ENCODE results near the gene BIN1. TPM values are rescaled to one million over a fixed set of nuclear protein-coding genes. Genes with fewer than 3 reads are reported as not detected.

The BIN1 gene
- total RNA-seq, 1 experiment from 2014 or later = 31.8 TPM

GRCh38 chr2:127015106-127015910 is 91.6 kb downstream of the BIN1 start:
- ChIA-PET POLR2A (no interaction called here), RAD21 (ENCODE audit: low non-redundant PET in 1 of 2, low total read pairs in 2 of 2, uncharacterized antibody in 2 of 2, unreplicated experiment in 2 of 2) (no interaction called here), CTCF (no interaction called here)
- TF ChIP-seq RAD21 (IDR thresholded peaks at IDR 0.05; ENCODE audit: low read depth) (no peak), POLR2A (IDR thresholded peaks at IDR 0.05; ENCODE audit: borderline replicate concordance, extremely low read depth, insufficient read depth, insufficient read length) (no peak), ATF3 (IDR thresholded peaks at IDR 0.05) (no peak), EZH2phosphoT487 (IDR thresholded peaks at IDR 0.05; ENCODE audit: borderline replicate concordance) (no peak)
- Histone ChIP-seq H3K9me3 (ENCODE audit: control insufficient read depth in 1 of 2, insufficient read depth in 1 of 2, low read depth in 1 of 2, low read length in 2 of 2) (no peaks in the 10 kb centered on the region), H3K4me3 (replicated peaks in 1 of 2; ENCODE audit: low read depth in 1 of 2, low read length in 2 of 2) (no peak overlapping the region), H3K4me2 (ENCODE audit: low read length) (no peak overlapping the region), H3K79me2 (ENCODE audit: insufficient read depth, low read length) (no peaks in the 10 kb centered on the region), H3K9me2 (ENCODE audit: insufficient read depth) (no peaks in the 10 kb centered on the region), H3K27ac (ENCODE audit: low read depth, low read length) (no peak overlapping the region), H3K4me1 (ENCODE audit: control insufficient read depth in 1 of 2, insufficient read depth in 2 of 2, low read length in 2 of 2) (no peaks in the 10 kb centered on the region), H3K36me3 (ENCODE audit: control insufficient read depth in 1 of 2, insufficient read depth in 2 of 2, low read length in 2 of 2) (no peaks in the 10 kb centered on the region), H2AFZ (ENCODE audit: low read depth, low read length, poor library complexity, severe bottlenecking) (no peak overlapping the region), H3K27me3 (ENCODE audit: insufficient read depth, low read length) (peaks cover 11% of the 10 kb centered on the region; the same call in 1 of the 2 replicates), H3K9ac (ENCODE audit: low read length) (no peak overlapping the region), H4K20me1 (ENCODE audit: insufficient read depth) (no peaks in the 10 kb centered on the region)
- intact Hi-C loops (cut with micrococcal nuclease) = no loop called here
- DNase-seq (ENCODE audit: low read depth, low spot score) (no peak), ATAC-seq (no peak)
- BruUV-seq (replicated peaks) = no TSS peak

- ChIA-PET CTCF (no interaction called here), POLR2A (no interaction called here), RAD21 (ENCODE audit: low non-redundant PET in 1 of 2, low total read pairs in 2 of 2, uncharacterized antibody in 2 of 2, unreplicated experiment in 2 of 2) (no interaction called here)
- no peaks in the 10 kb centered on the region for H3K36me3 ChIP-seq (ENCODE audit: control insufficient read depth in 1 of 2, insufficient read depth in 2 of 2, low read length in 2 of 2)
- H3K27ac ChIP-seq (ENCODE audit: low read depth, low read length) = no peak overlapping the region
- H3K27me3 ChIP-seq (ENCODE audit: insufficient read depth, low read length) = peaks cover 15% of the 10 kb centered on the region; the same call in 1 of the 2 replicates
- no TSS peak for BruUV-seq (replicated peaks)
- H3K4me3 ChIP-seq (replicated peaks in 1 of 2; ENCODE audit: low read depth in 1 of 2, low read length in 2 of 2) = no peak overlapping the region
- TF ChIP-seq ZBTB33 (IDR thresholded peaks at IDR 0.05; ENCODE audit: extremely low read depth, insufficient replicate concordance, low read length) (no peak), ELF1 (IDR thresholded peaks at IDR 0.05; ENCODE audit: borderline replicate concordance, low read depth) (no peak), SP1 (IDR thresholded peaks at IDR 0.05; ENCODE audit: low read depth) (no peak), ZFX (IDR thresholded peaks at IDR 0.05) (no peak), REST (IDR thresholded peaks at IDR 0.05; ENCODE audit: low read depth) (no peak), YY1 (IDR thresholded peaks at IDR 0.05; ENCODE audit: extremely low read depth, insufficient replicate concordance, low read depth, low read length) (no peak), CBX3 (IDR thresholded peaks at IDR 0.05; ENCODE audit: low read depth) (no peak), POLR2A (IDR thresholded peaks at IDR 0.05; ENCODE audit: borderline replicate concordance, extremely low read depth, insufficient read depth, insufficient read length) (no peak), POLR2AphosphoS5 (IDR thresholded peaks at IDR 0.05; ENCODE audit: low read depth, low read length) (no peak), SRF (IDR thresholded peaks at IDR 0.05; ENCODE audit: low read depth) (no peak)
- H4K20me1 ChIP-seq (ENCODE audit: insufficient read depth) = no peaks in the 10 kb centered on the region
- H2AFZ ChIP-seq (ENCODE audit: low read depth, low read length, poor library complexity, severe bottlenecking) = no peak overlapping the region
- H3K4me1 ChIP-seq (ENCODE audit: control insufficient read depth in 1 of 2, insufficient read depth in 2 of 2, low read length in 2 of 2) = no peaks in the 10 kb centered on the region
- no peak overlapping the region for H3K4me2 ChIP-seq (ENCODE audit: low read length)
- no peak for DNase-seq (ENCODE audit: low read depth, low spot score)
- no peaks in the 10 kb centered on the region for H3K79me2 ChIP-seq (ENCODE audit: insufficient read depth, low read length)
- no peaks in the 10 kb centered on the region for H3K9me2 ChIP-seq (ENCODE audit: insufficient read depth)
- H3K9me3 ChIP-seq (ENCODE audit: control insufficient read depth in 1 of 2, insufficient read depth in 1 of 2, low read depth in 1 of 2, low read length in 2 of 2) = no peaks in the 10 kb centered on the region
- ATAC-seq = no peak
- H3K9ac ChIP-seq (ENCODE audit: low read length) = no peak overlapping the region
- intact Hi-C loops (cut with micrococcal nuclease) = no loop called here
Observed at GRCh38 chr2:127014630-127015029, 92.3 kb downstream of the BIN1 start.
